RWPE2 (cell line): Measurements from ENCODE around the gene ANXA8L1.
"Not testable (repeated sequence)": the region's sequence is repeated elsewhere in the genome, so short reads cannot be mapped to it uniquely, and the experiment has no call there.

Source experiments
- ATAC-seq: fragments of 200-7000 bp; cut with Tn5 transposase; 3 replicates; pipeline ENCODE4 v1.9.1; 2021; ENCODE audit warnings: low read depth
- DNase-seq: peaks from one replicate; pipeline ENCODE4 v3.0.0-alpha.2; 2020; ENCODE audit warnings: low spot score
- H3K27ac ChIP-seq: fragments of 450-650 bp; 2 replicates; pipeline ENCODE4 v1.5.1; 2017; ENCODE audit warnings: mild to moderate bottlenecking; ENCODE audit not compliant: poor library complexity, severe bottlenecking
- H3K27me3 ChIP-seq: fragments of 250-450 bp; sonication (Bioruptor Pico); 2 replicates; pipeline ENCODE4 v1.5.1; 2021; ENCODE audit warnings: mild to moderate bottlenecking, moderate library complexity; ENCODE audit not compliant: insufficient read depth, poor library complexity, severe bottlenecking
- H3K36me3 ChIP-seq: fragments of 250-450 bp; sonication (Bioruptor Pico); 2 replicates; pipeline ENCODE4 v1.5.1; 2020; ENCODE audit warnings: low read depth, mild to moderate bottlenecking, moderate library complexity
- H3K4me1 ChIP-seq: fragments of 250-450 bp; sonication (Bioruptor Pico); 2 replicates; pipeline ENCODE4 v1.5.1; 2021; ENCODE audit warnings: mild to moderate bottlenecking, moderate library complexity; ENCODE audit not compliant: insufficient read depth, poor library complexity, severe bottlenecking
- H3K4me3 ChIP-seq: fragments of 250-450 bp; sonication (Bioruptor Pico); 2 replicates; pipeline ENCODE4 v1.5.1; 2021; ENCODE audit warnings: mild to moderate bottlenecking, moderate library complexity; ENCODE audit not compliant: severe bottlenecking
- H3K9me3 ChIP-seq: fragments of 250-450 bp; sonication (Bioruptor Pico); 2 replicates; pipeline ENCODE4 v1.5.1; 2021; ENCODE audit warnings: mild to moderate bottlenecking, moderate library complexity; ENCODE audit not compliant: severe bottlenecking
- TF ChIP-seq, protein P1 (sequence below): fragments of 450-650 bp; IDR thresholded peaks from one replicate; pipeline ENCODE4 v1.5.1; 2017; ENCODE audit warnings: mild to moderate bottlenecking, moderate library complexity; ENCODE audit not compliant: poor library complexity, severe bottlenecking

The ANXA8L1 gene

DNA sequence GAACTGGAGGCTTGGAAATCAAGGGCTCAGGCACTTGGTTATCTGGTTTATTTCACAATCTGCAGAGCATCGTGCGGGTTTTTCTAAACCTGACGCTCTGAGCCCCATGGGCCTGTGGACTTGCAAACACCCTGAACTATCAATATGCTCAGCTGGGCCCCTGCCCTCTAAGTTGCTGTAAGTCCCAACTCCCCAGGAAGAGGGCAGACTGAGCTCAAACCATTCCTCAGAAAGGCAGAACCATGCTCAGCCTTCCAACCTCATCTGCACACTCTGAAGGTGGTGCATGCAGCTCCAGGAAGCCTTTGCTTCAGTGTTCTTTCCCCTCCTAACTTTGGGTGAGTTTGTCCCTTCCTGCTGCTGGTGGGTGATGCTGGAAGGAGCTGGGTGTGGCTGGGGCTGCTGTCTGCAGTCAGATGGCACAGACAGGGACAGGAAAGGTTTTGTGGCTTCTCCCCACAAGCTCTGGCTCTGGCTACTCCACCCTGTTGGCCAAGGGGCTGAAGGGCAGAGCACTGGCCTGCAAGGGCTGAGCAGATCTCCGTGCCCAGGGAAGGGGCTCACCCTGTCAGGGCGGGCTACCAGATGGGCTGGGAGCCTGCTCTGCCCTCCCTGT is 3.8 kb downstream of the ANXA8L1 start:
- not testable (repeated sequence) for DNase-seq, H3K4me3 ChIP-seq, H3K36me3 ChIP-seq, ATAC-seq, H3K4me1 ChIP-seq, H3K27me3 ChIP-seq, H3K9me3 ChIP-seq
- peak overlapping the region; percentile 49 for H3K27ac ChIP-seq

DNA sequence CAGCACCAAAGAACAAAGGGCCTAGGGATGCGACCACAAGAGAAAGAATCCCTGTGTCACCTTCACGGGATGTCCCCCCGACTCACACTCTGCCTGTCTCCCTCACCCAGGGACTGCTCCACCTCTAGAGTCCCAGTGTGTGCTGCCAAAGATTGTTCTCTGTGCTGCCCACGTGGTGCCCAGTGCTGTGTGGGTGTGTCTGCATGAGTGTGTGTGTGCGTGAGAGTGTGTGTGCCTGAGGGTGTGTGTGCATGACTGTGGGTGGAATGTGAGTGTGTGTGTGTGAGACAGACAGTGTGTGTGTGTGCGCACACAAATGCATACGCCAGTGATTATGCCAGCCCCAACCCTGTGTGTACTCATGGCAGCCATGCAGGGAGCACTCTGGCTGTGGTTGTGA is 10.3 kb downstream of the ANXA8L1 start:
- not testable (repeated sequence) for H3K27me3 ChIP-seq, DNase-seq, H3K36me3 ChIP-seq, H3K4me1 ChIP-seq, H3K27ac ChIP-seq, H3K9me3 ChIP-seq, H3K4me3 ChIP-seq
- ATAC-seq: peak; percentile 0; the same call in 2 of the 3 replicates

DNA sequence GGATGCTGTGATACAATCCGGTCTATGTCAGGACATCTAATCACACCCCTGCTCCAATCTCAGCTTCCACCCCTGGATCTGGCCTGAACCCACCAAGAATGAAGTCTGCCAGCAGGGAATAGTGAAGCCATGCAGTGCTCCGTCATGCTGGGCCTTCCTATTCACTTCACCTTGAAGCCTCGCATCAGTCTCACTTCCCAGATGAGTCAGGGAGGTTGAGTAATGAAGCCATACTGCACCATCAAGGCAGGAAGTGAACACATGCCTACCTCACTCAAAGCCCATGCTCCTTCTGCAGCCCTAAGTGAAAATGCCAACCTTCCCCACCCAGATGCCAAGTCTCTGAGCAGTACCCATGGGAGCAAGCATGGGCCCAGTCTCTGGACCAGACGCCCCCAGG is 11.1 kb downstream of the ANXA8L1 start:
- not testable (repeated sequence) for H3K4me1 ChIP-seq, H3K27ac ChIP-seq, H3K36me3 ChIP-seq, H3K9me3 ChIP-seq, H3K4me3 ChIP-seq, DNase-seq, H3K27me3 ChIP-seq
- peak; percentile 81 for ATAC-seq

DNA sequence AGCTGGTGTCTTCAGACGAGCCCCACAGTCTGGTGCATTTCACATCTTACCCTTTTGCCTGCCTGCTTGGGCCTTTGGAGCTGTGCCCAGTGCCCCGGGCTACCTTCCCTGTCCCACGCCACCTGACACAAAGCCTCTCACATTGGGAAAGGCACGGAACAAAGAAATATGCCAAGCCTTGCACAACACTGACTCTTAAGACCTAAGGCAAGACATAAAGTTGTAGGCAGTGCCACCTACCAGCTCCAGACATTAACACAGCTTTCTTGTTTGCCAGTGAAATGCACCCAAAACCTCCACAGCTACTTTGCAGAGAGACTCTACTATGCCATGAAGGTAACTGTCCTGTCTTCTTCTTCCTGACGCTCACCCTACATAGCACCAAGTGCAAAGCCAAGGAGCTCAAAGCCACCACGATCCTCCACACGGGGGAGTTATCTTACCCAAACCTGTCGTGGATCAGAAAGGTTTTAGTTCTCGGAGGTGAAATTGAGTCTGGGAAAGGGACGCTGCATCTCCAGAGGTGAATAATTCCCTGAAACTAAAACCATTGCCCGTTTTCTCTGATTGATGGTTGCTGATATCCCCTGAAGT is 11.8 kb downstream of the ANXA8L1 start:
- not testable (repeated sequence) for H3K9me3 ChIP-seq, H3K27me3 ChIP-seq, H3K4me1 ChIP-seq, H3K27ac ChIP-seq, H3K36me3 ChIP-seq, DNase-seq, H3K4me3 ChIP-seq
- ATAC-seq: peak; percentile 36

DNA sequence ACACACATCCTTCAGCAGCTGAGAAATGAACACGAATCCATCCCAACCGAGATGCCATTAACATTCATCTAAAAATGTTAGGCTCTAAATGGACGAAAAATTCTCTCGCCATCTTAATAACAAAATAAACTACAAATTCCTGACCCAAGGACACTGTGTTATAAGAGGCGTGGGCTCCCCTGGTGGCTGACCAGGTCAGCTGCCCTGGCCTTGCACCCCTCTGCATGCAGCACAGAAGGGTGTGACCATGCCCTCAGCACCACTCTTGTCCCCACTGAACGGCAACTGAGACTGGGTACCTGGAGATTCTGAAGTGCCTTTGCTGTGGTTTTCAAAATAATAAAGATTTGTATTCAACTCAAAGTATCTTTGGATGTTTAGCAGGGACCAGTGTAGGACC is 15.8 kb downstream of the ANXA8L1 start:
- ATAC-seq: not testable (repeated sequence)

DNA sequence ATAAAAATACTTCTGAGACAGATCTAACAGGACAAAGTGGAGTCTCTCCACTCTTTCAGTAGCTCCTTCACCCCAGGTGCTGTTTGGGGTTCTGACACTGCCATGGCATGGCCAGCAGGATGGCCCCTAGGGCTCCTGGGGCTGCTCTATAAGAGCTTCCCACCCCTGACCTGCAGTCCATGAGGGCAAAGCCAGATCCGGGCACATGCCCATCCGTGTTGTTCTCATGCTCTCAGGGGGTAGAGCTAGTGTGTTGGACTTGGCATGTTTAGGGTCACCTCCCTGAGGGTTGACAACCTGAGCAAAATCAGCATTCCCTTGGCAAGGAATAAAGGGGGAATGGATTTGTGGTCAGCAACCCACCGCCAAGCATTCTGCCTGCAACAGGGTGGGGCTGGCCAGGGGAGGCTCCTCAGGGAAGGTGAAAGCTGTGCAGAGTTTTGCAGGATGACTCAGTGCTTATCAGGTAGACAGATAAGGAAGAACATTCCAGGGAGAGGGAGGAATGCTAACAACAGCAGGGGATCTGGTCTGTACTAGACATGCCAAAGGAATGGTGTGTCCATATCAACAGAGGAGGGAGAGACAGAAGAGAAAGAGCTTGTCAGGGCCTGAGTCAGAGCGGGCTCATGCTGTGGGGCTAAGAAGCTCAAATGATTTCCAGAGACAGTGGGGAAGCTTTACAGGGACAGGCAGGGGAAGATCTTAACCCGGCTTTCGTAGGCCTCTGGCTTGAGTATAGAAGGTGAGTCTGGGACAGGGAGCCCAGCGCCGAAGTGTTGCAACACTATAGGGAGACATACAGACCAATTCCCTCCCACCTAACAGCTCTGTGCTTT is 21.1 kb downstream of the ANXA8L1 start:
- not testable (repeated sequence) for H3K27me3 ChIP-seq, H3K4me3 ChIP-seq, H3K36me3 ChIP-seq, H3K9me3 ChIP-seq, H3K4me1 ChIP-seq
- ATAC-seq (peak; percentile 92), DNase-seq (peak; percentile 78)
- peak overlapping the region; percentile 89 for H3K27ac ChIP-seq

More for the DNA sequence above, 15.8 kb downstream of the ANXA8L1 start:
- DNase-seq, H3K36me3 ChIP-seq, H3K4me3 ChIP-seq, H3K9me3 ChIP-seq, H3K4me1 ChIP-seq, H3K27ac ChIP-seq, H3K27me3 ChIP-seq: not testable (repeated sequence)

DNA sequence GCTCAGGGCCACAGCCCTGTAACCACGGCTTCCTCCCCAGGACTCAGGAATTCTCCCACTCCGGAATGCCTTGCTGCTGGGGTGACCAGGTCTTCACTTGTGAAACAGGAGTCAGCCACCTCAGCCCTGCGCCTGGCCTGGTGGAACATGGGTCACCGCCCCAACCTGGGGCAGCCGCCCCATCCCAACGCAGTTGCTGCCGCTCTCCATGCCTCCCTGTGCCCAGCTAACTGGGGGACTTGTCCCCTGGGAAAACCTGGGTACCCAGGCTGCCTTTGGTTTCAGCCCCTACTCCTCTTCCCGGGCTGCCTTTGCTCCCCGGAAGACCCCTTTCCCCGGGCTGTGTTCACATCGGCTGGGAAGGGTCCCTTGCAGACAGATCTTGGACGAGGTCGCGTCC is 22.2 kb downstream of the ANXA8L1 start:
- H3K9me3 ChIP-seq, H3K36me3 ChIP-seq, H3K27me3 ChIP-seq, H3K4me3 ChIP-seq, ATAC-seq, H3K4me1 ChIP-seq: not testable (repeated sequence)
- H3K27ac ChIP-seq: peak overlapping the region; percentile 89
- DNase-seq: peak; percentile 59

DNA sequence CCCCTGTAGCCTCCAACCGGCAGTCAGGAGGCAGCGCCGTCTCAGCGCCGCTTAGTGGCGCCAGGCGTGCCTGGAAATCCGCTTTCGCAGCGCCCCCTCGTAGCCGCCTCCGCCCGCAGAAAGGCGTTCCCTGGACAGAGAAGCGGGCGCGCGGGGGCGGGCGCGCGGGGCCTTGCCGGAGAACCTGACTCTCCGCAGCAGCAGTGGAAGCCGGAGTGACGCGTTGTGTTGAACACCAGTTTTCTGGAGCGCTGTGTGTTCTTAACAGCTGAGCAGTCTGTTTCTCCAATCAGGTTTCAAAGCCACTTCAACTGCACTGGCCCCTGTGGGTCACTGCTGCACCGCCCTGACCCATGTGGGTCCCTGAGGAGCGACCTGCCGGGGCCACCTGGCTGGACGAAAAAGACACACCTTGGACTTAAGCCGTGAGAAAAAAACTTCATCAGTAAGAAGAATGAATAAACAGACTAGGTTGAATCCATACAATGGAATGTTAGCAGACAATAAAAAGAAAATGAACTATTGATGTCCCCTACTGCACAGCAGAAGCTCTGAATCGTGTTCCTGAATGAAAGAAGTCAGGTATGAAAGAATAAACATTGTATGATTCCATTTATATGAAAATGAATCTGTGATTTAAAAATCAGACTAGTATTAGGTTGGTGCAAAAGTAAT is 22.8 kb downstream of the ANXA8L1 start:
- H3K9me3 ChIP-seq, H3K36me3 ChIP-seq, H3K27me3 ChIP-seq, H3K4me1 ChIP-seq, DNase-seq: not testable (repeated sequence)
- Histone ChIP-seq H3K4me3 (peak overlapping the region; percentile 33), H3K27ac (peak overlapping the region; percentile 89)
- TF ChIP-seq, protein P1, sequence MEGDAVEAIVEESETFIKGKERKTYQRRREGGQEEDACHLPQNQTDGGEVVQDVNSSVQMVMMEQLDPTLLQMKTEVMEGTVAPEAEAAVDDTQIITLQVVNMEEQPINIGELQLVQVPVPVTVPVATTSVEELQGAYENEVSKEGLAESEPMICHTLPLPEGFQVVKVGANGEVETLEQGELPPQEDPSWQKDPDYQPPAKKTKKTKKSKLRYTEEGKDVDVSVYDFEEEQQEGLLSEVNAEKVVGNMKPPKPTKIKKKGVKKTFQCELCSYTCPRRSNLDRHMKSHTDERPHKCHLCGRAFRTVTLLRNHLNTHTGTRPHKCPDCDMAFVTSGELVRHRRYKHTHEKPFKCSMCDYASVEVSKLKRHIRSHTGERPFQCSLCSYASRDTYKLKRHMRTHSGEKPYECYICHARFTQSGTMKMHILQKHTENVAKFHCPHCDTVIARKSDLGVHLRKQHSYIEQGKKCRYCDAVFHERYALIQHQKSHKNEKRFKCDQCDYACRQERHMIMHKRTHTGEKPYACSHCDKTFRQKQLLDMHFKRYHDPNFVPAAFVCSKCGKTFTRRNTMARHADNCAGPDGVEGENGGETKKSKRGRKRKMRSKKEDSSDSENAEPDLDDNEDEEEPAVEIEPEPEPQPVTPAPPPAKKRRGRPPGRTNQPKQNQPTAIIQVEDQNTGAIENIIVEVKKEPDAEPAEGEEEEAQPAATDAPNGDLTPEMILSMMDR: peak; percentile 37
- peak; percentile 40 for ATAC-seq

DNA sequence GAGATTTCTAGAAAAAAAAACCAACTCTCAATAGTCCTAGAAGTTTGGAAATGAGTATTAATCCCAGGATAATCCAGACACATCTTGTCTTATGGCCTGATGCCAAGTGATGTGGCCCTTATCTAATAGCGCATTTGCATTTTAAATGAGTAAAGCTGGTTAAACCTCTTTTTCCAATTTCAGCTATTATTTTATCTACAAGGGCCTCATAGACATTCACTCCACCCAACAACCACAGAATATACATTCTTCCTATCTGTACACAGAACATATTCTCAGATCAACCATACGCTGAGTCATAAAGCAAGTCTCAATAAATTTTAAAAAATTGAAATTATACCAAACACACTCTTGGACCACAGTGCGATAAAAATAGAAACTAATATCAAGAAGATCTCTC is 34.0 kb downstream of the ANXA8L1 start:
- not testable (repeated sequence) for H3K36me3 ChIP-seq, H3K4me1 ChIP-seq, H3K27ac ChIP-seq, H3K4me3 ChIP-seq, H3K9me3 ChIP-seq, ATAC-seq, H3K27me3 ChIP-seq, DNase-seq

DNA sequence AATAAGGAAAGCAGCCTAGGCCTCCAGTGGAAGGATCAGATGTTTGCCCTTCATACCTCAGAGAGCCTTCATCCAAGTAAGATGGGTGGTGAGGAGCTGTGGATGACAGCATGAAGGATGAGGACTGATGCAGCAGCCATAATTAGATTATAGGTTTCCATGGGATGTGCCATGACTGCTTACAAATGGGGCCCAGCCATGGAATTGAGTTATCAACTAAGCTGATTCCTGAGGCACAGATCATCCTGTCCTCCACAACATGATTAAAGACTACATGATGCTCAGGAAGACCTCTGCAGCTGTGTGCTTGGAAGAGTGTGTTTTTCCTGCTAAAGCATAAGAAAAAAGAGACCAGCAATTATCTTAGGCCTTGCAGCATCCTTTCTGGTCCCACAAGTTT is 35.5 kb downstream of the ANXA8L1 start:
- ATAC-seq: 0 out of 3 replicates have a peak, but pooled peaks have one; percentile 8

More for the DNA sequence above, 35.5 kb downstream of the ANXA8L1 start:
- not testable (repeated sequence) for DNase-seq, H3K27me3 ChIP-seq, H3K27ac ChIP-seq, H3K4me3 ChIP-seq, H3K9me3 ChIP-seq, H3K4me1 ChIP-seq, H3K36me3 ChIP-seq
